Measurements from ENCODE around the gene DCST2. TPM values are rescaled to one million over a fixed set of nuclear protein-coding genes. Genes with fewer than 3 reads are reported as not detected.

The DCST2 gene
- total RNA-seq, 1 experiment from 2014 or later: 0.18 TPM

DNA sequence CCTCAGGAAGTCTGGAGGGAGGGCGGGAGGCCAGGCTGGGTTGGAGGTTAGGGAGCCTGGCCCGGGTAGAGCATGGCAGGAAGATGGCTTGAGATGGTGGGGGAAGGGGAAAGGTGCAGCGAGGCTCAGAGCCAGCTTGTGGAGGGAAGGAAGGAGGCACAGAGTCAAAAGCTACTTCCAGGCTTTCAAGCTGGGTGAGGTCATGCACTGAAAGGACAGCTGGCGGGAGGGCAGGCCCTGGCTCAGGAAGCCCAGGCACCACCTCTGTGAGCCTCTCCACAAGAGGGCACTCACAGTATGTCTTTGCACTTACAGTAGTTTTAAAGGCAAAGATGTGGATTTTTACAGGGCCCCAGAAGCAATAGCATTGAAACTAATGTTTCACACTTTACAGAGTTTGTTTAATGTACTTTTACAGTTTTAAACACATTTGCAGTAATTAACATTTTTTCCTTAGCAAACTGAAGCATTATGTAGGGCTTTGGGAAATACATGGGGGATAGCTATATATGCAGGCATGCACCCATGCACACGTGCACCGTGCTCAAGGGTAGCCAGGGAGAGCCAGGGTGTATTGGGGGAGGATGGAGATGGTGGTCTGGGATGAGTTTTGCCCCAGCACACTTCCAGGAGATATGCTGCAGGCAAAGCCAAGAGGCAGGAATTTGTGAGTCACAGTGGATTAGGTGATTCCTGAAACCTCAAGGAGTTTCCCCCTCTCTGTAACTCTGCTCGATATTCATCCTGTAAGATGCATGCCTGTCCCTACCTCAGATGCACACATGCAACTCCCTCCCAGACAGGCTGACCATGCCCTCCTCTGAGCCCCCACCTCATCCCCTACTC lies 11.5 kb upstream of the DCST2 start:
- no peaks in the 10 kb centered on the region for H4K20me1 ChIP-seq (ENCODE audit: low read length)
- H3K9me3 ChIP-seq (ENCODE audit: low read length): no peaks in the 10 kb centered on the region
- no peak overlapping the region for H3K9ac ChIP-seq (ENCODE audit: low read length)
- ChIA-PET POLR2A (ENCODE audit: unreplicated experiment) (no interaction called here), CTCF (interaction anchor here (0.7 to 2.3 kb wide), 4 partner anchors 16 to 40 kb away, joined by 3 to 27 read pairs (median 11); partner anchors contain the start of gene EFNA3)
- peaks cover 24% of the 10 kb centered on the region for H3K4me1 ChIP-seq (ENCODE audit: insufficient read depth, low read length)
- H3F3A ChIP-seq (ENCODE audit: low read length, unreplicated experiment): peaks cover 6% of the 10 kb centered on the region
- H3K4me2 ChIP-seq (ENCODE audit: low read length): peak overlapping the region; percentile 37; the same call in 1 of the 2 replicates
- intact Hi-C loops (cut with micrococcal nuclease): loop anchor here (1.0 to 2.0 kb wide), 2 partner anchors 16 to 39 kb away; no protein-coding TSS in a partner anchor
- no peaks in the 10 kb centered on the region for H3K79me2 ChIP-seq (ENCODE audit: low read length)
- ATAC-seq (peak; percentile 98), DNase-seq (peak; percentile 87)
- TF ChIP-seq, protein P1, sequence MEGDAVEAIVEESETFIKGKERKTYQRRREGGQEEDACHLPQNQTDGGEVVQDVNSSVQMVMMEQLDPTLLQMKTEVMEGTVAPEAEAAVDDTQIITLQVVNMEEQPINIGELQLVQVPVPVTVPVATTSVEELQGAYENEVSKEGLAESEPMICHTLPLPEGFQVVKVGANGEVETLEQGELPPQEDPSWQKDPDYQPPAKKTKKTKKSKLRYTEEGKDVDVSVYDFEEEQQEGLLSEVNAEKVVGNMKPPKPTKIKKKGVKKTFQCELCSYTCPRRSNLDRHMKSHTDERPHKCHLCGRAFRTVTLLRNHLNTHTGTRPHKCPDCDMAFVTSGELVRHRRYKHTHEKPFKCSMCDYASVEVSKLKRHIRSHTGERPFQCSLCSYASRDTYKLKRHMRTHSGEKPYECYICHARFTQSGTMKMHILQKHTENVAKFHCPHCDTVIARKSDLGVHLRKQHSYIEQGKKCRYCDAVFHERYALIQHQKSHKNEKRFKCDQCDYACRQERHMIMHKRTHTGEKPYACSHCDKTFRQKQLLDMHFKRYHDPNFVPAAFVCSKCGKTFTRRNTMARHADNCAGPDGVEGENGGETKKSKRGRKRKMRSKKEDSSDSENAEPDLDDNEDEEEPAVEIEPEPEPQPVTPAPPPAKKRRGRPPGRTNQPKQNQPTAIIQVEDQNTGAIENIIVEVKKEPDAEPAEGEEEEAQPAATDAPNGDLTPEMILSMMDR (conservative IDR thresholded peaks at IDR 0.05; ENCODE audit: low read depth, low read length): peak; percentile 94
- no peak for TF ChIP-seq EZH2phosphoT487 (IDR thresholded peaks at IDR 0.05; ENCODE audit: borderline replicate concordance, low read length)
- BruUV-seq (replicated peaks): no TSS peak
- H3K36me3 ChIP-seq (ENCODE audit: low read depth, low read length): no peaks in the 10 kb centered on the region
- no peak overlapping the region for H3K27ac ChIP-seq (ENCODE audit: low read length)
- no peak overlapping the region for H3K4me3 ChIP-seq (ENCODE audit: low read length)
- H2AFZ ChIP-seq (ENCODE audit: low read length): no peak overlapping the region; the same call in 1 of the 2 replicates
- no peaks in the 10 kb centered on the region for H3K27me3 ChIP-seq (ENCODE audit: low read length)
- no peaks in the 10 kb centered on the region for H3K9me2 ChIP-seq (replicated peaks; ENCODE audit: low read length)

DNA sequence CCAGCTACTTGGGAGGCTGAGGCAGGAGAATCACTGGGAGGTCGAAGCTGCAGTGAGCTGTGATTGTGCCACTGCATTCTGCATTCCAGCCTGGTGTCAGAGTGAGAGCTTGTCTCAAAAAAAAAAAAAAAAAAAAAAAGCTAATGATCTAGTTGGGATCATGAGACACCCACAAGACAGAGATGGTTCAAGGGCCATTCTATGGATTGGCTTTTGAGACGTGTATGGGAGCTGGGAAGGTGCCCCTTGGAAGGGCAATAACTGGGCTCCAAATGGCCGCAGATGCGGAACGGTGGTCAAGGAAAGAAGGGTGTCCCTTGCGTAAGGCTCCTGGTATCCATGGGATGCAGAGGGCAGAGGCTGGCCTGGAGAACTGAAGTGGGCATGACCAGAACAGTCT lies 10.8 kb upstream of the DCST2 start:
- DNase-seq: no peak
- Histone ChIP-seq H3K9ac (ENCODE audit: low read length) (no peak overlapping the region), H3K27me3 (ENCODE audit: low read length) (no peaks in the 10 kb centered on the region), H4K20me1 (ENCODE audit: low read length) (no peaks in the 10 kb centered on the region), H3K9me2 (replicated peaks; ENCODE audit: low read length) (no peaks in the 10 kb centered on the region), H3K4me3 (ENCODE audit: low read length) (no peak overlapping the region), H3K9me3 (ENCODE audit: low read length) (no peaks in the 10 kb centered on the region), H3F3A (ENCODE audit: low read length, unreplicated experiment) (no peaks in the 10 kb centered on the region), H3K27ac (ENCODE audit: low read length) (no peak overlapping the region), H3K4me2 (ENCODE audit: low read length) (no peak overlapping the region), H3K4me1 (ENCODE audit: insufficient read depth, low read length) (peaks cover 19% of the 10 kb centered on the region), H3K79me2 (ENCODE audit: low read length) (no peaks in the 10 kb centered on the region), H3K36me3 (ENCODE audit: low read depth, low read length) (no peaks in the 10 kb centered on the region), H2AFZ (ENCODE audit: low read length) (no peak overlapping the region; the same call in 1 of the 2 replicates)
- ATAC-seq: no peak
- ChIA-PET CTCF (interaction anchor here (0.6 to 2.3 kb wide), 5 partner anchors 17 to 48 kb away, joined by 3 to 27 read pairs (median 9); partner anchors contain the start of gene EFNA3), POLR2A (ENCODE audit: unreplicated experiment) (no interaction called here)
- no TSS peak for BruUV-seq (replicated peaks)
- intact Hi-C loops (cut with micrococcal nuclease): loop anchor here (2.0 kb wide), 1 partner anchor 16 kb away; no protein-coding TSS in a partner anchor
- TF ChIP-seq EZH2 (IDR thresholded peaks at IDR 0.05; ENCODE audit: low read length, unreplicated experiment): no peak
- TF ChIP-seq, protein P1 (conservative IDR thresholded peaks at IDR 0.05; ENCODE audit: low read depth, low read length): no peak
- TF ChIP-seq EZH2phosphoT487 (IDR thresholded peaks at IDR 0.05; ENCODE audit: borderline replicate concordance, low read length): no peak

DNA sequence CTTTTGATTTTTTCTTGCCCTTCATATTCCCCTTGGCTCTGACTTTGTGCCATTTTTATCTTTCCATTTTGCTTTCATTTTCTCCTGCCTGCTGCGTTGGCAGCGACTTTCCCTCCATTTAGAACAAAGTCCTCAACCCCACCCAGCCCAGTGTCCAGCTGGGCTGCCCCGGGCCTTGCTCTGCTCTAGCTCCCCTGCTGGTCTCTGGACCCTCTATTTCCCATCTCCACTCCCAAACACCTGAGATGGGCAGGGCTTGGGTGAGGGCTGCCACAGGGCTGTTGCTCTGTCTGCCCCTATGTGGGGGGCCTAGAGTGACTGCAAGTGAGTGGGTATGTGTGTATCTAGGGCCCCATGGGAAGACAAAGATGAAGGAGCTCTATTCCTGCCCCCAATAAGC lies 10.2 kb upstream of the DCST2 start:
- Histone ChIP-seq H3K4me2 (ENCODE audit: low read length) (no peak overlapping the region), H2AFZ (ENCODE audit: low read length) (no peak overlapping the region), H3K4me1 (ENCODE audit: insufficient read depth, low read length) (peaks cover 23% of the 10 kb centered on the region), H3F3A (ENCODE audit: low read length, unreplicated experiment) (no peaks in the 10 kb centered on the region), H3K9me2 (replicated peaks; ENCODE audit: low read length) (no peaks in the 10 kb centered on the region), H4K20me1 (ENCODE audit: low read length) (no peaks in the 10 kb centered on the region), H3K9ac (ENCODE audit: low read length) (no peak overlapping the region), H3K79me2 (ENCODE audit: low read length) (no peaks in the 10 kb centered on the region), H3K27me3 (ENCODE audit: low read length) (no peaks in the 10 kb centered on the region), H3K9me3 (ENCODE audit: low read length) (no peaks in the 10 kb centered on the region), H3K4me3 (ENCODE audit: low read length) (no peak overlapping the region), H3K36me3 (ENCODE audit: low read depth, low read length) (no peaks in the 10 kb centered on the region), H3K27ac (ENCODE audit: low read length) (no peak overlapping the region)
- POLR2A ChIA-PET (ENCODE audit: unreplicated experiment): no interaction called here
- intact Hi-C loops (cut with micrococcal nuclease): loop anchor here (2.0 kb wide), 1 partner anchor 17 kb away; no protein-coding TSS in a partner anchor
- DNase-seq (no peak), ATAC-seq (no peak)
- no TSS peak for BruUV-seq (replicated peaks)
- CTCF ChIA-PET: interaction anchor here (0.5 to 2.3 kb wide), 5 partner anchors 18 to 124 kb away, joined by 3 to 27 read pairs (median 9); no protein-coding TSS in a partner anchor
- TF ChIP-seq, protein P1 (conservative IDR thresholded peaks at IDR 0.05; ENCODE audit: low read depth, low read length): no peak
- TF ChIP-seq EZH2 (IDR thresholded peaks at IDR 0.05; ENCODE audit: low read length, unreplicated experiment) (no peak), EZH2phosphoT487 (IDR thresholded peaks at IDR 0.05; ENCODE audit: borderline replicate concordance, low read length) (no peak)

Data from PC-3 (cell line).